ENCODE results near the gene GPC5.

GRCh38 chr13:92012787-92013186 is 614.4 kb downstream of the GPC5 start:
- TF ChIP-seq CTCF (IDR thresholded peaks at IDR 0.05) (no peak), POLR2A (IDR thresholded peaks at IDR 0.05) (no peak)

All from uterus (tissue), 2 donors.